HUES6 (cell line): ENCODE data around the gene MXD4.
A peak's percentile ranks its signal among the peaks of the same experiment; 100 is the strongest.

Experiments used
- H3K27ac ChIP-seq: 2 replicates; pipeline ENCODE4 v1.7.0; 2013; ENCODE audit warnings: low read depth, mild to moderate bottlenecking, low read length, inconsistent platforms
- H3K27me3 ChIP-seq: 2 replicates; pipeline ENCODE4 v1.6.1; 2013; ENCODE audit warnings: low read length; ENCODE audit not compliant: control insufficient read depth, insufficient read depth
- H3K36me3 ChIP-seq: 2 replicates; pipeline ENCODE4 v1.6.1; 2013; ENCODE audit warnings: low read length; ENCODE audit not compliant: control insufficient read depth, insufficient read depth
- H3K4me1 ChIP-seq: 2 replicates; pipeline ENCODE4 v1.6.1; 2013; ENCODE audit warnings: low read length; ENCODE audit not compliant: control insufficient read depth, insufficient read depth
- H3K4me3 ChIP-seq: 2 replicates; pipeline ENCODE4 v1.5.1; 2013; ENCODE audit warnings: low read depth, low read length
- H3K9ac ChIP-seq: one replicate; pipeline ENCODE4 v1.6.1; 2013; ENCODE audit warnings: mild to moderate bottlenecking, low read length
- H3K9me3 ChIP-seq: 2 replicates; pipeline ENCODE4 v1.6.1; 2013; ENCODE audit warnings: low read depth, low read length; ENCODE audit not compliant: control insufficient read depth, insufficient read depth

MXD4 gene

DNA sequence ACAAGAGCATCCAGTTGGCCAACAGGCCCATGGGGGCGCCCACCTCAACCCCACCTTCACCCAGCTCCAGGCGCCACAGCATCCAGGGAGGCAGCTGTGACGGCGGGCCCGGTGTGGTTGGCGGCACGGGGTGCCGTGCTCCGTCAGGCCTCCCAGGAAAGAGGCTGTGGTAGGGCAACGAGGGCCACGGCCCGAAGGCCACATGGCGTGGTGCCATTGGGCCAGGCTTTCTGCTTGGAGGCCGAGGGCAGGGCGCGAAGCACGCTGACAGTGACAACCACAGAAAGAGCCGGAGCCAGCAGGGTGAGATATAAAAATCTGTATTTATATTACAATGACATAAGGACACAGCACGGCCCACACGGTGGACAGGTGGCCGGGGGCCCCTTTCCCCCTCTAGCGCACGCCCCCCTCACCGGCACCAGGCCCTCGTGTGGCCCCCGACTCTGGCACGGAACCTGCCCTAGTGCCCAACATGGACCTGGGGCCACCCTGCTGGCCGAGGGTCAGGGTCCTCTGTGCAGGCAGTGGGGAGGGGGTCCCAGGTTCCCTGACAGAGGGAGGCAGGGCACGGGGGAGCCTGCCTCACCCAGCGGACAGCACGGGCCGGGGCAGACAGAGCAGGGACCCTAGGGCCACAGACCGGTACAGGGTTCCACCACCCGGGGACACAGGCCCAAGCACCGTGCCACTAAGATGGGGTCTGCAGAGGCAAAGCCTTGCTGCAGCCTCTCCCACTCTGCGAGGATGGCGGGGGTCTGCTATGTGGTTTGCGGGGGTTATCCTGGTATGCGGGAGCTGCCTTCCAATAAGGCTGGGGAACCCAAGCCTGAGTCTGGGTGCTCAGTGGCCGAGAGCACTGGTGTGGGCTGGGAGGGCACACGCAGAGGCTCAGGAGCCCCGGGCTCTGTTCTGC is 14.5 kb downstream of the MXD4 start:
- H3K9ac ChIP-seq = no peak overlapping the region
- H3K27me3 ChIP-seq = peaks cover 3% of the 10 kb centered on the region; the same call in 1 of the 2 replicates
- H3K4me1 ChIP-seq = no peaks in the 10 kb centered on the region
- H3K27ac ChIP-seq = no peak overlapping the region
- peaks cover 14% of the 10 kb centered on the region for H3K36me3 ChIP-seq
- H3K4me3 ChIP-seq = no peak overlapping the region
- peaks cover 13% of the 10 kb centered on the region for H3K9me3 ChIP-seq

DNA sequence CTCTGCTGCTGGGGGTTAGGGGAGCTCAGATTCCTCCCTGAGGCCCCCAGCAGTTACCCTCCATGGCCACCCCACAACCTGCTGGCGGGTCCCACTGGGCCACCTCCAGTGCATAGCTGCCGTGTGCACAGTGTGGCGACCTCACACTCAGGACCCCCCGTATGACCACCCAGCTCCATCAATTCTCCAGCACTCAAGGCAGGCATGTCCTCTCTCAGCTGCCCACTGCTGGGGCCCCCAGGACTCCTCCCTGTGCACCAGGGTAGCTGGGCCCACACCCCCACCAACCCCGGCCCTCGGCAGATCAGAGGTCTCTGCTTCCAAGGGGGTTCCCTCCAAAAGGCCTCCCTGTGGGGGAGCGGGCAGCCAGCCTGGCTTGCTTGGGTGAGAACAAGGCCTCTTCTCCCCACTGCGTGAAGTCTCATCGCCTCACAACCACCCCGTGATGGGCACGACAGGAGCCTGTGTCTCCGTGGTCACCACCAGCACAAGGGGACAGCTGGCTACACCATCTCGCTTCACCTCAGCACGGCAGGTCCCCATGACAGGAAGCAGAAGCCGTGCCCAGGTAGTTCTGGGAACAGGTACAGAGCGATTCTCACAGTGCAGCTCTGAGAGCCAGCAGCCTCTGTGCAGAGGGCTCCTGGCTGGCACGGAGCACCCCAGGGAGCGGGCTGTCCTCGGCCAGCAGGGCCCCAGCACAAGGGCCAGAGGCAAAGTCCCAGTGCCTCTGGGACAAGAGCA is 15.4 kb downstream of the MXD4 start:
- Histone ChIP-seq H3K4me1 (no peaks in the 10 kb centered on the region), H3K27ac (no peak overlapping the region), H3K9ac (no peak overlapping the region), H3K4me3 (no peak overlapping the region), H3K9me3 (peaks cover 13% of the 10 kb centered on the region), H3K27me3 (peaks cover 3% of the 10 kb centered on the region; the same call in 1 of the 2 replicates), H3K36me3 (peaks cover 14% of the 10 kb centered on the region)

DNA sequence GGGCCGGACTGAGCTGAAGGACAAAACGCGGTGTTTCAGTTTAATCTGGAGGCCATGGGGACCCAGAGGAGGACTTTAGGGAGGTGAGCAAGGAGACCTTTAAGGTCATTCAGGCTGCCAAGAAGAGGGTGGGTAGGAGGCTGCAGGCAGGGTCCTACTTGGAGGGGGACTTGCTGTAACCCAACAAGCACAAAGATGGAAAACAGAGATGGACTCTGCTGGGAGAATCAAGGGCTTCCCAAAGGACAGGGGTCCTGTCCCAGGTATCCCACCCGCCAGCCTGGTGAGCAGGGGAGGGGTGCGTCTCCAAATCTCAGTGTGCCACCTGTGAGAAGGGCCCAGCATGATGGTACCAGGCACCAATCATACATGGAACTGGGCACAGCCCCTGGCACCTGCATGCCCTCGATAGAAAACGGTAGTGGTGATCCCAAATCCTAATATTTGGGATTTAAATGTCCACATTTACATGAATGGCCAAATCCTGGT is 16.1 kb downstream of the MXD4 start:
- peaks cover 13% of the 10 kb centered on the region for H3K9me3 ChIP-seq
- H3K27ac ChIP-seq = no peak overlapping the region
- no peak overlapping the region for H3K4me3 ChIP-seq
- peaks cover 2% of the 10 kb centered on the region; the same call in 1 of the 2 replicates for H3K4me1 ChIP-seq
- H3K36me3 ChIP-seq = peaks cover 14% of the 10 kb centered on the region
- peaks cover 3% of the 10 kb centered on the region; the same call in 1 of the 2 replicates for H3K27me3 ChIP-seq
- H3K9ac ChIP-seq = no peak overlapping the region

DNA sequence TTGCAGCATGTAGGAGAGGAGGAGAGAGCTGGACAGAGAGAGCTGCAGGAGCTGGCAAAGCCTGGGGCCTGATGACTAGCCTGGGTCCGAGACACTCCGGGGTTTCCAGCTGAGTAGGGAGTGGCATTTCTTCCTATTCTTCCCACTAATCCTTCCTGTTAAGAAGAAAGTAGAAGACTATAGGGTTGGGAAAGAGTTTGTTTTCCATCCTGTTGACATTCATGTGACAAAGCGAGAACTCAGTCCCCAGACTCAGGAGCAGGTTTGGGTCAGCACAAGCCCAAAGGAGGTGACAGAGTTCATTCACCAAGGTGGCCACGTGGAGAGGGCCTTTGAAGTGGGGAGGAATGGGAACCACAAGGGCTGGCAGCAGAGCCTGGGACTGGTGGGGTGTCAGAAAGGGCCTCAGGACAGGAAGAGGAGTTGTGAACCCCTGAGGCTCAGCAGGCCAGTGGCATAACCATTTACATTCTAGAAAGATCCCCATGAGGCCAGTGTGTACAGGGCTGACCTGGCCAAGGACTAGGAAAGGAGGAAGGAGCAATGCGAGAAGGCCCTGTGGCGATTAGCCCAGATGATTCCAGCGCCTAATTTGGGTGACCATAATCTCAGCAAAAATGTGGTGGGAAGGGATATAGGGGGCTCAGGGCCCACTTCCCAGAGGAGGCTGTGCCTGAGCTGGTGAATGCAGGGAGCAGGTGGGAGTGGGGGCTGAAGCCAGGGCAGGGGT is 16.7 kb downstream of the MXD4 start:
- no peak overlapping the region for H3K9ac ChIP-seq
- no peak overlapping the region for H3K4me3 ChIP-seq
- no peak overlapping the region for H3K27ac ChIP-seq
- H3K4me1 ChIP-seq = peaks cover 9% of the 10 kb centered on the region; the same call in 1 of the 2 replicates
- peaks cover 3% of the 10 kb centered on the region; the same call in 1 of the 2 replicates for H3K27me3 ChIP-seq
- peaks cover 13% of the 10 kb centered on the region for H3K9me3 ChIP-seq
- H3K36me3 ChIP-seq = peaks cover 10% of the 10 kb centered on the region

DNA sequence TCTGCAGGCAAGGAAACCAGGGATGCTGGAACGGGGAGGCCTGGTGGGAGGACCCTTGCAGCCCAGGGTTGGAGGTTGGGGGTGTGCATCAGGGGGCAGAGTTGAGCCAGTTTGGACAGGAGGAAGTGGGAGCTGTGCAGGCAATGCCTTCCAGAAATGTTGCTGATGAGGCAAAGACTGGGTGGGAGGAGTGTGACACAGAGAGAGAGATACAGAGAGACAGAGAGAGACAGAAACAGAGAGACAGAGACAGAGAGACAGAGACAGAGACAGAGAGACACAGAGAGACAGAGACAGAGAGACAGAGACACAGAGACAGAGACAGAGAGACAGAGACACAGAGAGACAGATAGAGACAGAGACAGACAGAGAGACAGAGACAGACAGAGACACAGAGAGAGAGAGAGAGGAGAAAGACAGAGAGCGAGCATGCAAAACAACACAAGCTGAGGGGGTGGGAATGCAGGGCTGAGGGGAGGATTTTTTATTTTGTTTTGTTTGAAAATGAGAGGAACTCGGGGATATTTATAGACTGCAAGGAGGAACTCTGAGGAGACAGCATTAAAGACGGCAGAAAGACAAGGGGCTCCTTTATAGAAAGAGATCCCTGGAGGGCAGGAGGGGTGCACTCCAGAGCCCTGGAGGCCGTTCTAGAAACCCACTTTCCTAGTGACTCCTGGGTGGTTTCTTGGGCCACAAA is 18.1 kb downstream of the MXD4 start:
- Histone ChIP-seq H3K4me1 (peaks cover 14% of the 10 kb centered on the region; the same call in 1 of the 2 replicates), H3K27me3 (peaks cover 3% of the 10 kb centered on the region; the same call in 1 of the 2 replicates), H3K36me3 (0 out of 2 replicates have a peak, but pooled peaks cover 9% of the 10 kb centered on the region), H3K9me3 (peaks cover 13% of the 10 kb centered on the region), H3K9ac (no peak overlapping the region), H3K4me3 (no peak overlapping the region), H3K27ac (no peak overlapping the region)

DNA sequence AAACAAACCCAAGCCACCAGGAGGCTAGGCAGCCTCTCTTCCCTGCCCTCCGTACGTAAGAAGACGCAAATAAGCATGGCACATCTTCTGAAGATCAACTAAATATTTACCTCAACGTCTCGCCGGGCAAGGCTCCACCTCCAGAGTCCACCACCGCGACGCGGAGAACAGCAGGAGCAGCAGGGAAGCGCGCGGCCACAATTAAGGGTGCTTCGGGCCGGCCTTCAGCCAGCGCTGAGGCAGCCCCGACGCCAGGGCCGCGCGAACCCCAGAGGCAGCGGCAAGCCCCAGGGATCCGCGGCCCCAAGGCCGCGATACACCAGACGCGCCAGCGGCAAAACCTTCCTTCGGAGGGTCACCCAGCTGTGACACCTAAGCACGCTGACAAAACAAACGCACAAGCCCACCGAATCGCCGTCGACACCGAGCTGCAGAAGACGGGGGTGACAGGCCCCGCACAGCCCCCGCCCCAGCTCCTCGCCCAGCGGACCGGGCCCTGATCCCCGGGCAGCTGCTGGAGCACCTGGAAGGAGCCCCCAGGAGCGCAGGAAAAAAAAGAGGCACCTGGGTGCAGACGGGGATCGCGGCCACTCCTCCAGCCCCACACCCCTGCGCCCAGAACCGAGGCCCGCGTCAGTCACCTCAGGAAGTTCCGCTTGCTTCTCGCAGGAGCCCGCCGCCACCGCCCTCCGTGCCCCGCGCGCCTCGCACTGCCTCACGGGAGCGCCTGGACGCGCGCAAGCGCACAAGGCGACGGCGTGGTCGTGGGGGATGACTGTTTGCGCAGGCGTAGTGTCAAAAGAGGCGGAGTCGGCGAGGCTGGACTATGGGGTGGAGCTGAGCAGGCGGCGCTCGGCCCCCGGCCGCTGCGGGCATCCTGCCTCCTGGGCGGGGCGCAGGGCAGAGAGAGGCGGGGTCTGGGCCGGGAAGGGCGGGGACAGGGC is 20.2 kb downstream of the MXD4 start, which contains the start of the genes HAUS3 and POLN:
Gene HAUS3, minus strand, starts transcription at position 712 of the 944 bp plus-strand sequence. CDS start 1,175 bp downstream, outside the sequence.
Gene POLN, minus strand, starts transcription at position 712 of the 944 bp plus-strand sequence. CDS start 12,890 bp downstream, outside the sequence.
- Histone ChIP-seq H3K27ac (peak within 1 kb of the TSS; percentile 49; the same call in 1 of the 2 replicates), H3K4me3 (peak within 1 kb of the TSS; percentile 95), H3K36me3 (peaks cover 17% of the 10 kb centered on the region), H3K9me3 (peaks cover 13% of the 10 kb centered on the region), H3K4me1 (peaks cover 14% of the 10 kb centered on the region; the same call in 1 of the 2 replicates), H3K9ac (peak within 1 kb of the TSS; percentile 84), H3K27me3 (peaks cover 3% of the 10 kb centered on the region; the same call in 1 of the 2 replicates)

DNA sequence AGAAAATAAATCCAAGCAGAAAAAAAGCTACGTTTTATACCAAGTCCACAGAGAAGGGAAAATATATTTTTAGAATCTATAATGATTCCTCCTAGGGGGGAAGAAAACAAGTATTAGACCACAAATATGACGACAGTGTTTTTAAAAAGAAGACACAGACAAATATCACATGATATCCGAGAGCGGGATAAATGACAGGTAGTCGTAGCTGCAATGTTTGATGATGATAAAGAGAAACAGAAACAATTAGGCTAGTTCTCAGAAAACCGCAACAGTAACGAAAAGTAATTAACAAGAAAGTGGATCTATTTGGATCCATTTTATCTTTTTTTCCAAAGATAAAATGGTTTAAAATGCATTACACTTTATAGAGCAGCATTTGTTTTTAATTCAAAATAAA is 20.9 kb downstream of the MXD4 start:
- Histone ChIP-seq H3K27ac (peak overlapping the region; percentile 49; the same call in 1 of the 2 replicates), H3K9me3 (peaks cover 13% of the 10 kb centered on the region), H3K4me1 (peaks cover 14% of the 10 kb centered on the region; the same call in 1 of the 2 replicates), H3K4me3 (peak overlapping the region; percentile 95), H3K36me3 (peaks cover 20% of the 10 kb centered on the region), H3K9ac (peak overlapping the region; percentile 84), H3K27me3 (peaks cover 3% of the 10 kb centered on the region; the same call in 1 of the 2 replicates)

DNA sequence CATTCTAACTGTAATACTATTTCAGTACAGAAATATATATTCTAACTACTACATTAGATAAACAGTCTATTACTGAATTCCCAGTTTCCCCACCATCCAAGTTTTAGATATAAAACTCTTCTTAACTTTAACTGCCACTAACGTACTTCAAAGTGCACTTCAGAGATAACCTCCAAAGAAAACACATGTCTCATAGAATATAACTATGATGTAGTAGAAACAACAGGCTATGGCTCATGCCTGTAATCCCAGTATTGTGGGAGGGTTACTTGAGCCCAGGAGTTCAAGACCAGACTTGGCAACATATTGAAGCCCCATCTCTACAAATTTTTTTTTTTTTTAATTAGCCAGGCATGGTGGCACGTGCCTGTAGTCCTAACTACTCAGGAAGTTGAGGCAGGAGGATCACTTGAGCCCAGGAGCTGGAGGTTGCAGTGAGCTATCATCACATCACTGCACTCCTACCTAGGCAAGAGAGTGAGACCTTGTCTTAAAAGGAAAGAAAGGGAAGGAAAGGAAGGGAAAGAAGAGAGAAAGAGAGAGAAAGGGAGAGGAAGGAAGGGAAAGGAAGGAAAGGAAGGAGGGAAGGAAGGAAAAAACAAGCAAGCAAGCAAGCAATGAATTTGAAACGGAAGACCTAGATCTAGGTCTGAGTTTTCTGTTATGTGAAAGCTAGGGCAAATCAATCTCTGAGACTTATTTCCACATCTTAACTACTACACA is 24.8 kb downstream of the MXD4 start:
- no peak overlapping the region for H3K9ac ChIP-seq
- H3K4me3 ChIP-seq = no peak overlapping the region
- H3K9me3 ChIP-seq = no peaks in the 10 kb centered on the region
- H3K27me3 ChIP-seq = no peaks in the 10 kb centered on the region
- H3K27ac ChIP-seq = no peak overlapping the region
- H3K36me3 ChIP-seq = peaks cover 41% of the 10 kb centered on the region
- peaks cover 14% of the 10 kb centered on the region; the same call in 1 of the 2 replicates for H3K4me1 ChIP-seq

DNA sequence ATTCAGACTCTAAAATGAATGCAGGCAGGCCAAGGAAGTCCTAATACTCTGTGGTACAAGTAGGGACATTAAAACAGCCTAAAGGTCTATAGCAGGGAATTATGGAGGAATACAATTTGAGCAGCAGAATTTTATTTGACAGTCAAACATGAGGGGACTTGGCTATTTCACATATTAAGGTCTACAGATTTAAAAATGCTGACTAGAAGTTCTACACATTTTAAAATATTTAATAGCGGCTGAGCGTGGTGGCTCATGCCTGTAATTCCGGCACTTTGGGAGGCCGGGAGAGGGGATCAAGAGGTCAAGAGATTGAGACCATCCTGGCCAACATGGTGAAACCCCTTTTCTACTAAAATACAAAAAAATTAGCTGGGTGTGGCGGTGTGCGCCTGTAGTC is 30.8 kb downstream of the MXD4 start:
- H3K9ac ChIP-seq = no peak overlapping the region
- H3K9me3 ChIP-seq = no peaks in the 10 kb centered on the region
- no peaks in the 10 kb centered on the region for H3K4me1 ChIP-seq
- H3K27ac ChIP-seq = no peak overlapping the region
- H3K36me3 ChIP-seq = peaks cover 22% of the 10 kb centered on the region
- H3K4me3 ChIP-seq = no peak overlapping the region
- no peaks in the 10 kb centered on the region for H3K27me3 ChIP-seq
